ENCODE results near the gene UCK2.

Gene UCK2

GRCh38 chr1:165947797-165948455 is 120.5 kb downstream of the UCK2 start:
- no peak for DNase-seq

GRCh38 chr1:165949335-165950130 is 122.1 kb downstream of the UCK2 start:
- DNase-seq, result no peak

GRCh38 chr1:165954940-165955339 is 127.5 kb downstream of the UCK2 start:
- DNase-seq, result no peak

- DNase-seq, result no peak
Measured at GRCh38 chr1:165958306-165958705, 130.9 kb downstream of the UCK2 start.

- no peak for DNase-seq
Measured at GRCh38 chr1:165960136-165960535, 132.7 kb downstream of the UCK2 start.

- no peak for DNase-seq
Measured at GRCh38 chr1:165960881-165961280, 133.5 kb downstream of the UCK2 start.
